ENCODE data around the gene OPN3. TPM values are rescaled to one million over a fixed set of nuclear protein-coding genes. Genes with fewer than 3 reads are reported as not detected.

Gene OPN3
- total and polyA plus RNA-seq, 2 donors (not counting 1 experiment from before 2014, with no cell fraction given): 21.0 to 29.6 TPM

DNA sequence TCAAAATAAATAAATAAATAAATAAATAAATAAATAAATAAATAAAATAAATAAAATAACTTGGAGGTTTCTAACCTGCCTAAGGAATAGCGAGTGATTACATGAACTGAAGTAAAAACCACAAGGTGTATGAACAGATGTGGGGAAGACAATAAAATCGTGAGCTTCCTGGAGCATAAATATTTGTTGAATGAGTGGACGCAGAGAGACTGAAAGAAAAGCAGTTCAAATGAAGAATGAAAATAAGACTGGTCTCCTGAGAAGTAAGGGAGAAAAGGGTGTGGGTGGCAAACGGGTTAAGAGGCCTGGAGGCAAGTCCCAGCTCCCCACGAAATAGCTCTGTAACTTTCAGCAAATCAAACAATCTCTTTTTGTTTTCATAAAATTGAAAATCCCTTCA, 33.6 kb downstream of the OPN3 start:
- intact Hi-C loops (cut with micrococcal nuclease): no loop called here
- H3K27me3 Mint-ChIP-seq: no peaks in the 10 kb centered on the region
- CTCF ChIA-PET: interaction anchor here (1.2 kb wide), 1 partner anchor 19 kb away, joined by 3 read pairs; no protein-coding TSS in a partner anchor

DNA sequence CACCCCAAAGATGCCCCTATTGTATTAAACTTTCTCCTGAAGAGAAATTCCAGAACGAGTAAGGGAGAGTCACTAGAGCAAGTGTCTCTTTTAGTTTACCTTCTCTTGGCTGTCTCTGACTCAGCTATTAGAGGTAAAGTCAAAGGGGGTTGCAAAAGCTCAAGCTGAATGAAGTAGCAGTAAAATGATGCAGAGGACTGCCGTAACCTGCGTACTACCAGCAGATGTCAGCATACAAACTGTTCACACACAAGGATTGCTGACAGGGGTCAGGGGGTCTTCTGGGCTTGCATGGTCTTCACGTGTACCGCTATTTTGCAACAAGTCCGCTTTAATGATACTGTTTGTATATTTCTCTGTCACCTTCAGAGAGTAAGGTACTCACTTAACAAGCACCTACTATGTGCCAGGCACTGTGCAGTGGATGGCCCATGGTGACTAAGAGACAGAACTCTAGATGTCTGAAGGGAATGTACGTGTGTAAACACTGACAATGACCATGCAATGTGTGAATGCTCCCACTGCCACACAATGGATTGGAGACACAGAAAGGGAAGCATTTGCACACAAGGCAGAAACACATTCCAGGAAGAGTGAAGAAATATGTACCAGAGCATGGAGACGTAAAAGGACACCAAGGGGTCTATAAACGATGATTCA, 34.9 kb downstream of the OPN3 start:
- Mint-ChIP-seq H3K4me1 (peaks cover 31% of the 10 kb centered on the region), H3K27me3 (no peaks in the 10 kb centered on the region), H3K9me3 (ENCODE audit: insufficient read depth) (no peaks in the 10 kb centered on the region), H3K4me3 (no peak overlapping the region), H3K27ac (no peak overlapping the region)
- 100% methylated on average over 2 of the region's 9 CpGs for WGBS (ENCODE audit: insufficient coverage)
- no peak overlapping the region for H3K27ac ChIP-seq (ENCODE audit: low read length in 2 of 2)
- ATAC-seq (ENCODE audit: low read depth) (no peak), DNase-seq (no peak)
- H3K9ac ChIP-seq (ENCODE audit: low read length): no peak overlapping the region
- H3K27me3 ChIP-seq (replicated peaks in 1 of 4; ENCODE audit: control extremely low read depth in 1 of 4, control insufficient read depth in 3 of 4, insufficient read depth in 4 of 4, low read length in 3 of 4): no peaks in the 10 kb centered on the region
- H3K36me3 ChIP-seq (replicated peaks in 1 of 2; ENCODE audit: control extremely low read depth in 1 of 2, control insufficient read depth in 1 of 2, extremely low read depth in 1 of 2, insufficient read depth in 2 of 2, low read length in 1 of 2): peaks cover 11 to 35% of the 10 kb centered on the region in 2 experiments
- H3K9me3 ChIP-seq (ENCODE audit: control extremely low read depth in 1 of 3, control insufficient read depth in 2 of 3, insufficient read depth in 1 of 3, low read length in 2 of 3): no peaks in the 10 kb centered on the region
- no peak overlapping the region for H3K4me3 ChIP-seq (ENCODE audit: control extremely low read depth in 1 of 5, extremely low read depth in 1 of 5, insufficient read depth in 1 of 5, low read depth in 2 of 5, low read length in 4 of 5)
- no peaks in the 10 kb centered on the region for H4K20me1 ChIP-seq (ENCODE audit: control insufficient read depth, insufficient read depth, low read length, poor library complexity, severe bottlenecking)
- peaks cover 9 to 10% of the 10 kb centered on the region in 2 donors for H3K4me1 ChIP-seq (ENCODE audit: control insufficient read depth in 2 of 2, insufficient read depth in 2 of 2, low read length in 2 of 2)
- H2AFZ ChIP-seq (ENCODE audit: insufficient read depth, low read depth, low read length, poor library complexity, severe bottlenecking): no peak overlapping the region
- intact Hi-C loops (cut with micrococcal nuclease): no loop called here
- POLR2A ChIA-PET: no interaction called here
- H3K79me2 ChIP-seq (ENCODE audit: control insufficient read depth, insufficient read depth, low read length): peaks cover 45% of the 10 kb centered on the region
- CTCF ChIA-PET: interaction anchor here (0.6 to 1.5 kb wide), 3 partner anchors 35 to 393 kb away, joined by 3 read pairs; partner anchors contain the start of genes CHML, MAP1LC3C and OPN3
- TF ChIP-seq, protein P1, sequence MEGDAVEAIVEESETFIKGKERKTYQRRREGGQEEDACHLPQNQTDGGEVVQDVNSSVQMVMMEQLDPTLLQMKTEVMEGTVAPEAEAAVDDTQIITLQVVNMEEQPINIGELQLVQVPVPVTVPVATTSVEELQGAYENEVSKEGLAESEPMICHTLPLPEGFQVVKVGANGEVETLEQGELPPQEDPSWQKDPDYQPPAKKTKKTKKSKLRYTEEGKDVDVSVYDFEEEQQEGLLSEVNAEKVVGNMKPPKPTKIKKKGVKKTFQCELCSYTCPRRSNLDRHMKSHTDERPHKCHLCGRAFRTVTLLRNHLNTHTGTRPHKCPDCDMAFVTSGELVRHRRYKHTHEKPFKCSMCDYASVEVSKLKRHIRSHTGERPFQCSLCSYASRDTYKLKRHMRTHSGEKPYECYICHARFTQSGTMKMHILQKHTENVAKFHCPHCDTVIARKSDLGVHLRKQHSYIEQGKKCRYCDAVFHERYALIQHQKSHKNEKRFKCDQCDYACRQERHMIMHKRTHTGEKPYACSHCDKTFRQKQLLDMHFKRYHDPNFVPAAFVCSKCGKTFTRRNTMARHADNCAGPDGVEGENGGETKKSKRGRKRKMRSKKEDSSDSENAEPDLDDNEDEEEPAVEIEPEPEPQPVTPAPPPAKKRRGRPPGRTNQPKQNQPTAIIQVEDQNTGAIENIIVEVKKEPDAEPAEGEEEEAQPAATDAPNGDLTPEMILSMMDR (IDR thresholded peaks at IDR 0.05): no peak
- no peak for TF ChIP-seq EZH2 (IDR thresholded peaks at IDR 0.05; ENCODE audit: borderline replicate concordance, insufficient read depth, low read depth, low read length, poor library complexity, severe bottlenecking)
- H3K4me2 ChIP-seq (replicated peaks; ENCODE audit: low read depth, low read length, poor library complexity, severe bottlenecking): no peak overlapping the region

More for the DNA sequence above, 33.6 kb downstream of the OPN3 start:
- no peak overlapping the region for H2AFZ ChIP-seq (ENCODE audit: insufficient read depth, low read depth, low read length, poor library complexity, severe bottlenecking)
- TF ChIP-seq EZH2 (IDR thresholded peaks at IDR 0.05; ENCODE audit: borderline replicate concordance, insufficient read depth, low read depth, low read length, poor library complexity, severe bottlenecking): no peak
- TF ChIP-seq, protein P1 (IDR thresholded peaks at IDR 0.05): no peak
- H3K9me3 Mint-ChIP-seq (ENCODE audit: insufficient read depth): no peaks in the 10 kb centered on the region
- H3K4me3 ChIP-seq (ENCODE audit: control extremely low read depth in 1 of 5, extremely low read depth in 1 of 5, insufficient read depth in 1 of 5, low read depth in 2 of 5, low read length in 4 of 5): no peak overlapping the region
- no peak overlapping the region for H3K9ac ChIP-seq (ENCODE audit: low read length)
- H3K27me3 ChIP-seq (replicated peaks in 1 of 4; ENCODE audit: control extremely low read depth in 1 of 4, control insufficient read depth in 3 of 4, insufficient read depth in 4 of 4, low read length in 3 of 4): no peaks in the 10 kb centered on the region
- 82% methylated on average over 3 of the region's 5 CpGs for WGBS (ENCODE audit: insufficient coverage)
- DNase-seq (no peak), ATAC-seq (ENCODE audit: low read depth) (no peak)
- no peak overlapping the region for H3K4me3 Mint-ChIP-seq
- H3K79me2 ChIP-seq (ENCODE audit: control insufficient read depth, insufficient read depth, low read length): peaks cover 48% of the 10 kb centered on the region
- H3K4me1 Mint-ChIP-seq: peaks cover 21% of the 10 kb centered on the region
- H4K20me1 ChIP-seq (ENCODE audit: control insufficient read depth, insufficient read depth, low read length, poor library complexity, severe bottlenecking): peaks cover 8% of the 10 kb centered on the region
- no peak overlapping the region for H3K27ac Mint-ChIP-seq
- H3K36me3 ChIP-seq (replicated peaks in 1 of 2; ENCODE audit: control extremely low read depth in 1 of 2, control insufficient read depth in 1 of 2, extremely low read depth in 1 of 2, insufficient read depth in 2 of 2, low read length in 1 of 2): peaks cover 11 to 35% of the 10 kb centered on the region in 2 experiments
- no peak overlapping the region for H3K27ac ChIP-seq (ENCODE audit: low read length in 2 of 2)
- peaks cover 6% of the 10 kb centered on the region in 2 donors for H3K4me1 ChIP-seq (ENCODE audit: control insufficient read depth in 2 of 2, insufficient read depth in 2 of 2, low read length in 2 of 2)
- H3K4me2 ChIP-seq (replicated peaks; ENCODE audit: low read depth, low read length, poor library complexity, severe bottlenecking): no peak overlapping the region
- H3K9me3 ChIP-seq (ENCODE audit: control extremely low read depth in 1 of 3, control insufficient read depth in 2 of 3, insufficient read depth in 1 of 3, low read length in 2 of 3): no peaks in the 10 kb centered on the region
- POLR2A ChIA-PET: no interaction called here

Measured in B cell (primary cell).